ENCODE data around the gene ZNF81.
"Not testable (repeated sequence)": the region's sequence is repeated elsewhere in the genome, so short reads cannot be mapped to it uniquely, and the experiment has no call there.

ZNF81 gene

GRCh38 chrX:47846040-47846439, 9.3 kb downstream of the ZNF81 start:
- no peak for DNase-seq

DNA sequence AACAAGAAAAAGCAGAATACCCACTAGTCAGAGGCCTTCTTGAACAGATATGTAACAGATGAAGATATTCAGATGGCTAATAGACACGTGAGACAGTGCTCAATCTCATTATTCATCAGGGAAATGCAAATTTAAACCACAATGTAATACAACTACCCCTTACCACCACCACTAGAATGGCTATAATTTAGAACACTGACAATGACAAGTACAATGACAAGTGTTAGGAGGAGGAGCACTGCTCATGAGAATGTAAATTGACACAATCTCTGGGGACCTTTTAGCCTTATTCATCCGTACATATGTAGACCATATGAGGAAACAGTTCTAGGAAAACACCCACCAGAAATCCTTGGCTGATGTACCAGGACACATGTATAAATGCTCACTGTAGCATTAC, 13.1 kb downstream of the ZNF81 start:
- DNase-seq = no peak

DNA sequence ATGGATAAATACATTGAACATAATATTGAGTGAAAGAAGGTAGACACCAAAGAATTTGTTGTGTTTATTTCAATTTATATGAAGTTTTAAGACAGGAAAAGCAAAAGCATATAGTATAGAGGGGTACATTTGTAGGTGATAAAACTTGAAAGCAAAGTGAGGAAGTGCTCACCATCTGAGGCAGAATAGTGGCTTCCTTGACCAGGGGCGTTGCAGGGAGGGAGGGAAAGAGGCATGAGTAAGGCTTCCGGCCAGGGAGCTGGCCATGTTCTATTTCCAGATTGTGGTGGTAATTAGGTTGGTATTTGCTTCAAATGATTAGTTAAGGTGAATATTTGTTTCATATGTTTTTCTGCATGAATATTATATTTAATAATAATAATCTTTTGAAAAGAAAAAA, 13.7 kb downstream of the ZNF81 start:
- DNase-seq = not testable (repeated sequence)

GRCh38 chrX:47850901-47851300, 14.2 kb downstream of the ZNF81 start:
- DNase-seq = no peak

- no peak for DNase-seq
Measured at GRCh38 chrX:47854474-47854873, 17.8 kb downstream of the ZNF81 start.

- no peak for DNase-seq
Measured at GRCh38 chrX:47859686-47860085, 23.0 kb downstream of the ZNF81 start.

DNA sequence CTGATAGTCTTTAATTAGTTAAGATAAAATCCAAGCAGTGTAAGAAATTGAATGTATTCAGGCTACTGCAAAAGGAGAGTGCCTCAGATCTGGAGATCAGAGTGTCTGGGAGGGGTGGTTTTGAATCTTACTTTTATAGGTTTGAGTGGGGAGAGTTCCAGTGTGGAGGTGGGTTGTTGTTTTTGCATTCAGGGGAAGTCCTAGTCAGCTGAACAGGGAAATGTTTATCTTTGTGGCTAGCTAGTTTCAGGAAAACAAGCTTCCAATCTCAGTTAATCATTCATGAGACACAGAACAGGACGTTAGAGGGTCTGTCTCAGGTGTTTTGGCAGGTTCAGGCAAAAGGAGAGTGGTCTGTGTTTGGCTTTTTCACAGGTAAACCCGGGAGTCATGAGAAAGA, 26.0 kb downstream of the ZNF81 start:
- DNase-seq = no peak

- DNase-seq = no peak
Measured at GRCh38 chrX:47863187-47863586, 26.5 kb downstream of the ZNF81 start.

DNA sequence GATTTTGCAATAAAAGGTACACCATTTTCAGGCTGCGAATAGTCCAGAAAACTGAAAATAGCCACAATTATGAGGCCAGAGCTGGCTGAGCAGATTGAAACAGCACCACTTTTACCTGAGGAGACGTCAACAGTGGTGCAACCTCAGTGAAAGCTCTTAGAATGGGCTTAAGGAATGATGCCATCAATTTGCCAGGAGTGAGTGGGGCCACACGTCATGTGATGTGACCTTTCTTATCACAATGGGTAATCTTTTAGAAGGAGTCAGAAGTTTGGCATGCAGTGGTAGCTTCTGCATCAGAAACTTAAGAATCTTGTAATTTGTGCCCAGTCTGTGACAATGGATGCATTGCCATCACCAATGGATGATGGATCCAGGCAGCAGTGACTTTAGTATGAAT, 27.6 kb downstream of the ZNF81 start:
- DNase-seq = no peak

GRCh38 chrX:47864785-47865184, 28.1 kb downstream of the ZNF81 start:
- no peak for DNase-seq

DNA sequence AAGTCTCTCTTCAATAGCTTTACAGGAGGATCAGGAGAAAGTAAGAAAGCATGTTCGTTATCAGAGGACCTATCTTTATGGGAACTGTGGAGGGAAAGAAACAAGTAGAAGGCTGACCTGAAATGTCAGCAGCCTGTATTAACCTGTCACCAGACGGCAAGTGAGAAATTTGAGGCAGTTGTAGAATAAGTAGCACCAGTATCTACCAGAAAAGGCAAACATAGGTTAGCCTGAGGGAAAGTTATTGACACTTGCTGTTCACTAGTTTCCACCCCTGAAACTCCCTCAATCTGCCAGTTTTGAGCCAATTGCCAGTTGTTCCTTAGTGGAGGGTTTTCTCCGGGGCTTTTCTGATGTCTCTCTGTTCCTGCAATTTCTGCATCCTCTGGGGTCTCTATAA, 36.4 kb downstream of the ZNF81 start:
- DNase-seq = no peak

- no peak for DNase-seq
Measured at GRCh38 chrX:47877327-47877726, 40.6 kb downstream of the ZNF81 start.

DNA sequence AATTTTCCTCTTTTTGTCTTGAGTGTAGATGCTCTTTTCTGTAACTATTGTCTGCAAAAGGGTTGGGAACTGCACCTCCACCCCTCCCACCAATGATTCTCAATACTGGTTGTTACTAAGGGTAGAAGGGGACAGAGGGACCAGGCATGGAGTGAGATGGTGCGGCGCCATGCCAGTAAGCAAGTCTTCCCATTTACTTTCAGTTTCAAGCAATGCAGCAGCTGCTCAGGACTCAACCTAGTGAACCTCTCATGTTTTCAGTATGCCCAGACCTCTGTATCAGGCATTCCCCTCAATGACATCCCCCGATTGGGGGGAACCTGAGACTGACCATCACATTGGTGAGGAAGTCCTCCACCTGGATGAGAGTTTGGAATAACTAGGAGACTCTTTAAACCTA, 41.5 kb downstream of the ZNF81 start:
- no peak for DNase-seq

GRCh38 chrX:47879463-47879862, 42.8 kb downstream of the ZNF81 start:
- no peak for DNase-seq

DNA sequence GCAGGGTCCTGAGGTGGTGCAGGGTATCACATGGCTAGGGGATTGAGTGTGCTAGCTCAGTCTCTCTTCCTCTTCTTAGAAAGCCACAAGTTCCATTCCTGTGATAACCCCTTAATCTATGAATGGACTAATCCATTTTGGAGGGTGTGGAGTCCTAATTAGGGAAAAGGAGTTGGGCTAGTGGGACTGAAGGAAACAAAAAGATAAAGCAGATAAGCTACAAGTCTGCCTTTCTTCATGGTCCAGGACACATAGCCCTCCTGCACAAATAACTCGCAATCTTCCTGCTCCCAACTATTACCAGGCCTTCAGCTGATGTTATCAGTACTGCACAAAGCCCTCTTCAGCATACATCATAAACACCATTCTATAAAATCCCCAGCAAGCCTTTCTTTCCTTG, 44.2 kb downstream of the ZNF81 start:
- no peak for DNase-seq

DNA sequence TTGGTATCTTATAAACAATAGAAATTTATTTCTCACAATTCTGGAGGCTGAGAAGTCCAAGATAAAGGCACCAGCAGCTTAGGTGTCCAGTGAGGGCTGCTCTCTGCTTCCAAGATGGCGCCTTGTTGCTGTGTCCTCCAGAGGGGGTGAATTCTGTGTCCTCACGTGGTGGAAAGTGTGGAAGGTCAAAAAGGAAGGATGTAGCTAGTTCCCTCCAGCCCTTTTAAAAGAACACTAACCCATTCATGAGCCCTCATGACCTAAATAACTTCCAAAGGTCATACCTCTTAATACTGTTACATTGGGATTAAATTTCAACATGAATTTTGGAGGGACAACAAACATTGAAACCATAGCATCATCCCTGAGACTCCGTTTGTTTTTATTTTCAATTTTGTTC, 48.8 kb downstream of the ZNF81 start:
- DNase-seq = no peak

DNA sequence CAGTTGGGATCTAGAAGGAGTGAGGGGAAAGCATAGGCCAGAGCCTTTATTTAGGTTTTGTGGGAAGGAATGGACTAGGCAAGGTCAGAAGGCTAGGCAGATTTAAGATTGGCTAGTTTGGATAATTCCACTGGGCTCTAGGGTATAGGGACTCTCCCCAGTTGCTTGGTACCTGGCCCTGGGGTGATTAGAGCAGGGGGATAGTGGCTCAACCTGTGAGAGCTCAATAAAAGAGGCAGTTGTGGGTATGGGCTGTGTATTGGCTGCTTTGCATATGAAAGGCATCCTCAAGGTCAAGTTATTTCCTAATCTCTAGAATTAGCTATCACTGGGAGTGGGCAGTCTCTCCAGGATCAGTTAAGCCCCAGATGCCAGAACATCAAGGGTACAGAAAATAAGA, 61.3 kb downstream of the ZNF81 start:
- DNase-seq = no peak

DNA sequence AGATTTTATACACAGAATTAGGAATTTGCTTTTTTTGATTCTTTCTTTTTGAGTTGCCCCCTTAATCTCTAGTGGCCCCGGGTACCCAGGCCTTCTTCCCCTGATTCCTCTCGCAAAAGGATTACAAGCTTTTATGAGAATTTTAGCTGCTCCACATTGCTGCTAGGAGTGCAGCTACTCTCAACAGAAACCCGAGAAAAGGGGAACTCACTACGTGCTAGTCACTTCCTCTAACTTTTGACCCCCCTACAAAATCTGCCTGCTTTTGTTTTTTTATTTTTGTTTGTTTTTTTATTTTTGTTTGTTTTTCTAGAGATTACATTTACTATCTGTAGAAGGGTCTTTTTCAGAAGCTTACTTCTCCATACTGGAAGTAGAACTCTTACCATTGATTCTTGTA, 64.1 kb downstream of the ZNF81 start:
- DNase-seq = peak; percentile 13

- DNase-seq = no peak
Measured at GRCh38 chrX:47902161-47902560, 65.5 kb downstream of the ZNF81 start.

GRCh38 chrX:47915886-47916493, 79.3 kb downstream of the ZNF81 start:
- no peak for DNase-seq

GRCh38 chrX:47918274-47918673, 81.6 kb downstream of the ZNF81 start:
- DNase-seq = no peak

DNA sequence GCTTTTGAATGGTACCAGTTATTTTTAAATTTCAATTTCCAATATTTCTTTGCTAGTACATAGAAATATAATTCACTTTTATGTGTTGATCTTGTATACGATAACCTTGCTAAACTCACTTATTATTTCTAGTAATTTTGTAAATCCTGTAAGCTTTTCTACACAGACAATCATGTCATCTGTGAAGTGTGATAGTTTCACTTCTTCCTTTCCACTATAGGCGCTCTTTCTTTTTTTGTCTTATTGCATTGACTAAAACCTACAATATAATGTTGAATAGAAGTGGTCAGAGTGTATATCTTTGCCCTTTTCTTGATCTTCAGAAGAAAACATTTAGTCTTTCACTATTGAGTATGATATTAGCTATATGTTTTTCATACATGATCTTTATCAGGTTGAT, 90.5 kb downstream of the ZNF81 start:
- DNase-seq = no peak

GRCh38 chrX:47931970-47932369, 95.3 kb downstream of the ZNF81 start:
- DNase-seq = not testable (repeated sequence)

- no peak for DNase-seq
Measured at GRCh38 chrX:47933946-47934345, 97.2 kb downstream of the ZNF81 start.

DNA sequence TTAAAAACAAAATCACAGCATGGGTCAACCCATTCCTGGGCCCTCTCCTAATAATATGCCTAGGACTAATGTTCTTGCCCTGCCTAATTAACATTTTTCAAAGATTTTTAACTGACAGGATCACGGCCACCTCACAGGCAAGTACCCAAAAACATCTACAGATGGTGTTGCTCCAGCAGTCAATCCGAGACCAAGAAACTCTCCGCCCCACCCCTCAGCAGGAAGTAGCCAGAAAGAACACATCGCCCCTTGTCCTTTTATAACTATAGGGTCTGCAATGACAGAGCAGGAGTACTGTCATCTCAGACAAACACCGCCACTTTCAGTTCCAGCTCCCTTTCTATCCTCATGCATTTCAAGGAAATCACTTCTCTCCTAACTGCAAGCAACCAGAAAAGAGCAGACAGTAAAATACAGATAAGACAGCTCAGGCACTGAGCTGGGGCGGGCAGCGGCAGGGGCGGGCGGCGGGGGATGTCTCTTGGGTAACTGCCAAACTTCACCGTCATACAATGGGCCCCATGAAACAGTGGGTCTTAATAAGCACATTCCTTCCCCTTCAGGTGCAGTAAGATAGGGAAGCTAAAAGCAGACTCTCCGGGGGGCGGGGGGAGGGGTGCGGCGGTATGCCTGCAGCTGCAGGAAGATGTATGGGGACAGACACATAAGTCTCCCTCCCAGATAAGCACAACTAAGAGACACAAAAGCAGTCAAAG, 99.7 kb downstream of the ZNF81 start:
- no peak for DNase-seq
